ENCODE data around the gene MME. TPM values are rescaled to one million over a fixed set of nuclear protein-coding genes. Genes with fewer than 3 reads are reported as not detected.

MME gene
- polyA plus RNA-seq (2012; ENCODE audit: insufficient read depth, insufficient read length, low read depth) = not detected

DNA sequence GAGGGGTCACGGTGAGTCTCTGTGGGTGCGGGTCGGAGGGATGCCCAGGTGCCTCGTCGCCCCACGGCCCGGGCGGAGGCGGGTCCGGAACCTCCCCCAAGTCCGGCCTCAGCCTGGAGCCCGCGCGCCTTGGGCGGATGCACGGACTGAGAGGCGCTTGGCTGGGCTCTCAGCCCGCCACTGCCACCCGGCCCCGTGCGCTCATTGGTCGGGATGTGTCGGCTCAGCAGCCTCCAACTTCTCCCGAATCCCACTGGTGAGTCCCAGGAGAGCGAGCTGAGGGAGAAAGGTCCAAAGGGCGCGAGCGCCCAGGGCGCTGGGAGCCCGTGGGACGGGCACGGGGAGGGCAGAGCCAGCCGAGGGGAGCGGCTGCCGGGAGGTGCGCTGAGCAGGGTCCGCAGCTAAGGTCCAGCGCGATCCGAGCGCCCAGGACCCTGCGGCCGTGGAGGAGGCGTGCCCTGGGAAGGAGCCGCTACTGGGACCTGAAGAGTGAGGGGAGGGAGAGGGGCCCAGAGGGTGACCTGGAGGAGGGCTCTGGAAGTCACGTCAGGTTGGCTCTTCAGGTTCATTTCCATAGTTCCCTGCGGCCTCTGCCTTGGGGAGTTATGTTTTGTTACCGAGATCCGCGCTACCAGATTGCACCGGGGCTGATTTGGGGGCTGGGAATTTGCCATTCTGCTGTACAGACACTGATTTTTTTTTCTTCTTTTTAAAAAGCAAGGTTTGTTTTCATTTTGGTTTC, at the start of gene MME:
Gene MME, plus strand, starts transcription at position 574 of the 742 bp plus-strand sequence. CDS start 3,849 bp downstream, outside the sequence.
- H3K36me3 ChIP-seq = no peaks in the 10 kb centered on the region
- TF ChIP-seq, protein P1, sequence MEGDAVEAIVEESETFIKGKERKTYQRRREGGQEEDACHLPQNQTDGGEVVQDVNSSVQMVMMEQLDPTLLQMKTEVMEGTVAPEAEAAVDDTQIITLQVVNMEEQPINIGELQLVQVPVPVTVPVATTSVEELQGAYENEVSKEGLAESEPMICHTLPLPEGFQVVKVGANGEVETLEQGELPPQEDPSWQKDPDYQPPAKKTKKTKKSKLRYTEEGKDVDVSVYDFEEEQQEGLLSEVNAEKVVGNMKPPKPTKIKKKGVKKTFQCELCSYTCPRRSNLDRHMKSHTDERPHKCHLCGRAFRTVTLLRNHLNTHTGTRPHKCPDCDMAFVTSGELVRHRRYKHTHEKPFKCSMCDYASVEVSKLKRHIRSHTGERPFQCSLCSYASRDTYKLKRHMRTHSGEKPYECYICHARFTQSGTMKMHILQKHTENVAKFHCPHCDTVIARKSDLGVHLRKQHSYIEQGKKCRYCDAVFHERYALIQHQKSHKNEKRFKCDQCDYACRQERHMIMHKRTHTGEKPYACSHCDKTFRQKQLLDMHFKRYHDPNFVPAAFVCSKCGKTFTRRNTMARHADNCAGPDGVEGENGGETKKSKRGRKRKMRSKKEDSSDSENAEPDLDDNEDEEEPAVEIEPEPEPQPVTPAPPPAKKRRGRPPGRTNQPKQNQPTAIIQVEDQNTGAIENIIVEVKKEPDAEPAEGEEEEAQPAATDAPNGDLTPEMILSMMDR (IDR thresholded peaks at IDR 0.05; ENCODE audit: low read depth, low read length) = no peak
- peaks cover 35% of the 10 kb centered on the region for H3K27me3 ChIP-seq
- no peaks in the 10 kb centered on the region for H3K4me1 ChIP-seq
- H3K4me3 ChIP-seq (ENCODE audit: low read depth, low read length) = peak within 1 kb of the TSS; percentile 19; the same call in 1 of the 2 replicates
- peak; percentile 27 for DNase-seq
- no peaks in the 10 kb centered on the region for H3K9me3 ChIP-seq

DNA sequence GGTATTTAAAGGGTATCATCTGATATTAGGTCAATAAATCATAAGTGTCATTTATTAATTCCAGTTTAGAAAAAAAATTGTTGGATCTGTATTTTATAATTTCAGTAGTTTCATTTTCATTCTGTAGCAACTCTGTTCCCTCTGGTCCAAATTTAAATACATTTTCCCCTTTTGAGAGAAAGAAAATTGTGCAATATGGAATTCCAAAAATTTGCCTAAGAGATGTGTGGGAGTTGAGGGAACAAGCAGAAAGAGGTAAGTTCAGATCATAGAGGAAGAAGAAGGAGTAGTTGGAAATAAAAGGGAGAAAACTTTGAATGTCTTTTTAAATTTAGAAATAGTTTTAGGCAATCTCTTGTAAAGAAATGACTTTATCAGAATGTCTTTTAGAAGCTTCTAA, 48.9 kb upstream of the MME start:
- Histone ChIP-seq H3K4me3 (ENCODE audit: low read depth, low read length) (no peak overlapping the region), H3K36me3 (no peaks in the 10 kb centered on the region), H3K4me1 (no peaks in the 10 kb centered on the region), H3K9me3 (no peaks in the 10 kb centered on the region; the same call in 1 of the 2 replicates), H3K27me3 (no peaks in the 10 kb centered on the region)
- DNase-seq = no peak
- TF ChIP-seq, protein P1 (IDR thresholded peaks at IDR 0.05; ENCODE audit: low read depth, low read length) = no peak

DNA sequence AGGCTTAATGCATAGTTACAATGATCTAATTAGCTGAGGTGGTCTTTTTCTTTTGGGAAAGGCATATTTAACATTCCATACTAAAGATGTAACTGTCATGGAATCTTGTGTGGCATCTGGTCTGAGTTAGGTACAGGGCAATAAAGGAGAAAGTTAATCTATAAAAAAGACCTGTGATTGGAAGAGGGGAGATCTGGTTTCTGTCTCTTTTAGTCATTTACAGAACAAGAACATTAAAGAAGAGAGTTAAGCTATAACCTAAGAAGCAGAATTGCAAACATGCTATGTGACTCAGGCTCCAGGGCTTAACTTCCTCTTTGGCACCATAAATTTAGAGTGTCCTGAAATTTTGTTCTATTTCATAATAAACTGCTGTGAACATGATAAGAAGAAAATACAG, 47.2 kb upstream of the MME start:
- Histone ChIP-seq H3K36me3 (no peaks in the 10 kb centered on the region), H3K4me3 (ENCODE audit: low read depth, low read length) (no peak overlapping the region), H3K9me3 (no peaks in the 10 kb centered on the region; the same call in 1 of the 2 replicates), H3K27me3 (no peaks in the 10 kb centered on the region), H3K4me1 (no peaks in the 10 kb centered on the region)
- TF ChIP-seq, protein P1 (IDR thresholded peaks at IDR 0.05; ENCODE audit: low read depth, low read length) = no peak
- no peak for DNase-seq

DNA sequence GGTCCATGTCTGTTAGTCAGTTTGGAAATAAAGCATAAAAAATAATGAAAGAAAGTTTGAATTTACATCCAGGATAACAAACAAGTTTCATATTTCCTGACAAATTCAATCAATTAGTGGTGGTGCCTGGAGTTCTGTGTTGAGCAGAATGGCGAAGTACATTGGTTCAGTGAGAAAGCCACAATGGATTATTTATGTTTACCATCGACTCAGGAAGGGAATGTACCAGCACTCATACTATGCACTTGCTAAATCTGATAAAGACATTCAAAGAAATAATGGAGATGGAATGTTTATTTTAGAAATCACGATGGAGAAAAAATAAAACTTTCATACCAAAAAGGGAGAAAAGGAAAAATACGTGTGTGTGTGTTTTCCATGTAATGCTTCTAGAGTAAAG, 45.3 kb upstream of the MME start:
- TF ChIP-seq, protein P1 (IDR thresholded peaks at IDR 0.05; ENCODE audit: low read depth, low read length) = no peak
- Histone ChIP-seq H3K9me3 (no peaks in the 10 kb centered on the region; the same call in 1 of the 2 replicates), H3K36me3 (no peaks in the 10 kb centered on the region), H3K27me3 (no peaks in the 10 kb centered on the region), H3K4me3 (ENCODE audit: low read depth, low read length) (no peak overlapping the region), H3K4me1 (no peaks in the 10 kb centered on the region)
- no peak for DNase-seq

DNA sequence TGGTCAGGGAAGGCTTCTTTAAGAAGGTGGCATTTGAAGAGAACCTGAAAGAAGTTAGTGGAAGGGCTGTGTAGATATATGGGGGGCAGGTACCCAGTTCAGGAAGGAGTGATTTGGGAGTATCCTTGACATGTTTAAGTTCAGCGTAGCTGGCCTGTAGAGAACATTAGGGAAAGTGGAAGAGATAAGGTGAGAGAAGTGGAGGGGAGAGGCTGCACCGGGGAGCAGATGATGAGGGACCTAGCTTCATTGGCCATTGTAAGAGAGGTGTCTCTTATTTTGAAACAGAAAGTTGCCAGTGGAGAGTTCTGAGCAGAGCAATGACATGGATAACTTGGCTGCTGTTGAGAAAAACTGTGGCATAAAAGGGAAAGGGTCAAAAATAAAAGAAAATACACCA, 44.6 kb upstream of the MME start:
- H3K4me3 ChIP-seq (ENCODE audit: low read depth, low read length) = no peak overlapping the region
- no peaks in the 10 kb centered on the region for H3K4me1 ChIP-seq
- no peaks in the 10 kb centered on the region; the same call in 1 of the 2 replicates for H3K9me3 ChIP-seq
- no peaks in the 10 kb centered on the region for H3K36me3 ChIP-seq
- DNase-seq = no peak
- TF ChIP-seq, protein P1 (IDR thresholded peaks at IDR 0.05; ENCODE audit: low read depth, low read length) = no peak
- H3K27me3 ChIP-seq = no peaks in the 10 kb centered on the region

Data from BE2C (cell line).